Endothelial cell of umbilical vein (primary cell): ENCODE measurements around the gene PAK4. TPM values are rescaled to one million over a fixed set of nuclear protein-coding genes. Genes with fewer than 3 reads are reported as not detected.

Experiments
- BruUV-seq: library from RNA; stranded (reverse); fragments of 400-500 nt; replicated peaks from 2 replicates; lab custom pipeline; 2021; lab: Mats Ljungman, UMichigan
- CTCF ChIA-PET: fragments of 300-600, 350-600 bp; sonication (Branson Sonifier 250); formaldehyde crosslinking; loops from one replicate; lab custom pipeline; 2021; ENCODE audit warnings: antibody characterized with exemption, inconsistent platforms; lab: Charles Lee
- POLR2A ChIA-PET: fragments of 300-600, 350-600 bp; sonication (Branson Sonifier 250); formaldehyde crosslinking; loops from one replicate; lab custom pipeline; 2021; ENCODE audit warnings: antibody characterized with exemption, inconsistent platforms; lab: Charles Lee
- DNase-seq: peaks from one replicate; pipeline ENCODE4 v3.0.0-alpha.2; 2011; ENCODE audit warnings: low read depth, low spot score
- FAIRE-seq: peaks from 2 replicates; lab custom pipeline; 2011; peaks lifted over from hg19 to GRCh38; lab: Jason Lieb, UNC
- H2AFZ ChIP-seq: 2 replicates; pipeline ENCODE4 v1.6.0; 2012; ENCODE audit warnings: low read depth, low read length, control low read depth, inconsistent platforms
- H3K27ac ChIP-seq: 2 replicates; pipeline ENCODE4 v1.5.1; 2011; ENCODE audit warnings: low read depth, mild to moderate bottlenecking, control low read depth, low read length, moderate library complexity; ENCODE audit not compliant: insufficient read depth
- H3K27me3 ChIP-seq, 2 experiments: 2 replicates each; pipeline versions ENCODE4 v1.6.0 to v1.6.1; 2011; ENCODE audit warnings: low read length in 2 of 2, mixed read lengths in 1 of 2; ENCODE audit not compliant: control insufficient read depth in 2 of 2, insufficient read depth in 2 of 2
- H3K36me3 ChIP-seq, 2 experiments: 2 replicates in 1 of 2; 3 replicates in 1 of 2; pipeline ENCODE4 v1.5.1; 2011; ENCODE audit warnings: low read length in 2 of 2, mild to moderate bottlenecking in 1 of 2, moderate library complexity in 1 of 2; ENCODE audit not compliant: control insufficient read depth in 2 of 2, insufficient read depth in 2 of 2; ENCODE audit errors: extremely low read depth in 1 of 2
- H3K4me1 ChIP-seq: 3 replicates; pipeline ENCODE4 v1.5.1; 2011; ENCODE audit warnings: mild to moderate bottlenecking, low read length; ENCODE audit not compliant: control insufficient read depth, insufficient read depth; ENCODE audit errors: extremely low read depth
- H3K4me2 ChIP-seq: 2 replicates; pipeline ENCODE4 v1.6.1; 2011; ENCODE audit warnings: low read length, control low read depth, mixed read lengths; ENCODE audit not compliant: insufficient read depth
- H3K4me3 ChIP-seq, 3 experiments: fragments of 200-600 bp in 1 of 3; sonication (generic), shearing (Covaris generic) in 1 of 3; replicated peaks in 1 of 3; 2 replicates each; pipeline ENCODE4 v1.5.1; 2011 to 2016; ENCODE audit warnings: control low read depth in 3 of 3, low read length in 3 of 3, mild to moderate bottlenecking in 2 of 3, inconsistent platforms in 1 of 3, low read depth in 1 of 3, moderate library complexity in 1 of 3; ENCODE audit not compliant: insufficient read depth in 1 of 3
- H3K79me2 ChIP-seq: 2 replicates; pipeline ENCODE4 v1.6.0; 2012; ENCODE audit warnings: low read length, inconsistent platforms; ENCODE audit not compliant: control insufficient read depth, insufficient read depth
- H3K9ac ChIP-seq: replicated peaks from 2 replicates; pipeline ENCODE3; 2011; ENCODE audit warnings: low read length, control low read depth; ENCODE audit not compliant: insufficient read depth; ENCODE audit errors: extremely low read depth
- H3K9me1 ChIP-seq: replicated peaks from 3 replicates; pipeline ENCODE4 v1.6.0; 2011; ENCODE audit warnings: mild to moderate bottlenecking, low read length; ENCODE audit not compliant: control insufficient read depth, insufficient read depth; ENCODE audit errors: extremely low read depth
- H3K9me3 ChIP-seq: replicated peaks from 2 replicates; pipeline ENCODE4 v1.5.1; 2012; ENCODE audit warnings: low read length, inconsistent platforms; ENCODE audit not compliant: control insufficient read depth, insufficient read depth
- H4K20me1 ChIP-seq: replicated peaks from 2 replicates; pipeline ENCODE3; 2011; ENCODE audit warnings: mild to moderate bottlenecking, low read length; ENCODE audit not compliant: control insufficient read depth, insufficient read depth; ENCODE audit errors: extremely low read depth
- CTCF ChIP-seq, 2 donors: IDR thresholded peaks; 1 replicate in 1 of 2; 2 replicates in 1 of 2; pipeline ENCODE4 v1.5.1; 2011; ENCODE audit warnings: low read length in 2 of 2, mild to moderate bottlenecking in 2 of 2, moderate library complexity in 2 of 2, control low read depth in 1 of 2, inconsistent platforms in 1 of 2, low read depth in 1 of 2; ENCODE audit not compliant: insufficient read depth in 1 of 2; ENCODE audit errors: extremely low read depth in 1 of 2
- EZH2 ChIP-seq: IDR thresholded peaks from 2 replicates; pipeline ENCODE4 v1.6.1; 2012; ENCODE audit warnings: borderline replicate concordance, low read depth, mild to moderate bottlenecking, moderate library complexity, low read length, inconsistent platforms; ENCODE audit not compliant: severe bottlenecking
- FOS ChIP-seq: IDR thresholded peaks from 2 replicates; pipeline ENCODE4 v1.6.1; 2011; ENCODE audit warnings: mild to moderate bottlenecking, low read length, moderate library complexity, borderline replicate concordance; ENCODE audit not compliant: insufficient read depth
- GATA2 ChIP-seq: IDR thresholded peaks from 2 replicates; pipeline ENCODE4 v1.7.0; 2011; ENCODE audit warnings: low read depth, mild to moderate bottlenecking, moderate library complexity, mixed read lengths, low read length; ENCODE audit not compliant: insufficient read length, insufficient read depth
- JUN ChIP-seq: IDR thresholded peaks from 2 replicates; pipeline ENCODE4 v1.6.1; 2011; ENCODE audit warnings: borderline replicate concordance, low read depth; ENCODE audit not compliant: insufficient read length, insufficient read depth
- MAX ChIP-seq: IDR thresholded peaks from 2 replicates; pipeline ENCODE4 v1.6.1; 2011; ENCODE audit not compliant: insufficient read depth, insufficient read length
- MYC ChIP-seq: IDR thresholded peaks from one replicate; pipeline ENCODE4 v1.6.1; 2011; ENCODE audit warnings: mild to moderate bottlenecking, low read depth, low read length
- POLR2A ChIP-seq: IDR thresholded peaks from 2 replicates; pipeline ENCODE4 v1.6.1; 2012; ENCODE audit warnings: low read depth, mild to moderate bottlenecking, control low read depth, low read length
- POLR2AphosphoS5 ChIP-seq: IDR thresholded peaks from 2 replicates; pipeline ENCODE4 v1.6.1; 2012; ENCODE audit warnings: low read depth, mild to moderate bottlenecking, control low read depth, low read length, moderate library complexity; ENCODE audit not compliant: insufficient read depth
- dilution Hi-C: fragments of 300-500 bp; cut with MboI; formaldehyde crosslinking; loops from one replicate; pipeline ENCODE4 v1.15.0; 2019; ENCODE audit warnings: low sequenced_read_pairs; ENCODE audit not compliant: extremely low pct_ligation_motif_present
- intact Hi-C: fragments of 100-400 bp; cut with micrococcal nuclease; formaldehyde crosslinking; loops from one replicate; pipeline ENCODE4 v1.10.0; 2022
- polyA plus RNA-seq, 4 experiments: library from polyadenylated mRNA; depleted of rRNA in 3 of 4; stranded (reverse) in 3 of 4; unstranded in 1 of 4; fragments of >200 nt; gene quantifications; 2 replicates each; pipeline versions ENCODE4 v1.2.1 to v1.2.3, GENCODE V29; 2011 to 2012; ENCODE audit warnings: missing spikeins in 1 of 4
- total RNA-seq: library from RNA; stranded (reverse); gene quantifications from 2 replicates; pipeline ENCODE4 v1.2.3, GENCODE V29; 2021

The PAK4 gene
- total and polyA plus RNA-seq, 2 donors (not counting 3 experiments of a cell fraction or from before 2014, with no cell fraction given) = 39.8 to 55.4 TPM

- ChIA-PET CTCF (no interaction called here), POLR2A (no interaction called here)
- H3K79me2 ChIP-seq = no peaks in the 10 kb centered on the region
- H3K4me2 ChIP-seq = no peak overlapping the region
- H2AFZ ChIP-seq = no peak overlapping the region
- peaks cover 5 to 14% of the 10 kb centered on the region in 2 experiments for H3K27me3 ChIP-seq
- no peaks in the 10 kb centered on the region for H3K9me1 ChIP-seq
- intact Hi-C loops (no loop called here), dilution Hi-C loops (no loop called here)
- H4K20me1 ChIP-seq = no peaks in the 10 kb centered on the region
- FAIRE-seq (no peak), DNase-seq (no peak)
- no TSS peak for BruUV-seq
- no peaks in the 10 kb centered on the region for H3K36me3 ChIP-seq
- H3K27ac ChIP-seq = no peak overlapping the region
- no peak for TF ChIP-seq POLR2AphosphoS5
- TF ChIP-seq GATA2 = no peak
- no peak for TF ChIP-seq EZH2
- TF ChIP-seq POLR2A = no peak
- no peaks in the 10 kb centered on the region for H3K9me3 ChIP-seq
- no peaks in the 10 kb centered on the region for H3K4me1 ChIP-seq
- H3K4me3 ChIP-seq = no peak overlapping the region
- H3K9ac ChIP-seq = no peak overlapping the region
Measured at GRCh38 chr19:39209196-39209595, 83.6 kb downstream of the PAK4 start.

DNA sequence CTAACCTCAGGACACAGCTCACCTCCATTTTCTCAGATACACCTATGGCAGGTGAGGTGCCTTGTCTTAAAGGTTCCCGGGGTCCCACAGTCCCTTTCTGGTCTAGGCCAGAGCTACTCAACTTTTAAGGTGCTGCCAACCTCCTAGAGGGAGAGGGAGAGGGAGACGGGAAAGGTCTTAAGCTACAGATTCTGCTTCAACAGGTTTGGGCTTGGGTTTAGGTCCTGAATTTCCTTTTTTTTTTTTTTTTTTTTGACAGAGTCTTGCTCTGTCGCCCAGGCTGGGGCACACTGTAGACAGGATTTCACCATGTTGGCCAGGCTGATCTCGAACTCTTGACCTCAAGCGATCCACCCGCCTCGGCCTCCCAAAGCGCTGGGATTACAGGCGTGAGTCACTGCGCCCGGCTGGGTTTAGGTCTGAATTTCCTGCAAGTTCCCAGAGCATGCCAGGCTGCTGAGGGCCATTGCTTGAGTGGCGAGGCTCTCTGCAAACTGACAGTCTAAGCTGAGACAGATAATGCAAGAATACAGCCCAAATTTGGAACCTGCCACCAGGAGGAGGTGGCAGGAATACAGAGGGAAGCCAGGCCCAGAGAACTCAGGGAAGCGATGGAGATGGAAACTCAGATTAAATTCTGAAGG is 86.3 kb downstream of the PAK4 start:
- Histone ChIP-seq H3K27me3 (peaks cover 0 to 2% of the 10 kb centered on the region in 2 experiments), H3K9ac (no peak overlapping the region), H3K27ac (no peak overlapping the region), H3K4me2 (no peak overlapping the region), H3K4me1 (no peaks in the 10 kb centered on the region), H2AFZ (no peak overlapping the region), H3K4me3 (no peak overlapping the region), H4K20me1 (no peaks in the 10 kb centered on the region), H3K79me2 (no peaks in the 10 kb centered on the region), H3K36me3 (no peaks in the 10 kb centered on the region), H3K9me3 (no peaks in the 10 kb centered on the region), H3K9me1 (no peaks in the 10 kb centered on the region)
- FAIRE-seq (no peak), DNase-seq (no peak)
- intact Hi-C loops (loop anchor here (1.0 kb wide), 2 partner anchors 116 to 199 kb away; no protein-coding TSS in a partner anchor), dilution Hi-C loops (no loop called here)
- TF ChIP-seq JUN = no peak
- TF ChIP-seq POLR2A = no peak
- no peak for TF ChIP-seq MAX
- no peak for TF ChIP-seq CTCF (IDR thresholded peaks at IDR 0.05; ENCODE audit: extremely low read depth in 1 of 2, insufficient read depth in 1 of 2, low read depth in 1 of 2, low read length in 2 of 2)
- TF ChIP-seq POLR2AphosphoS5 = no peak
- TF ChIP-seq MYC = no peak
- TF ChIP-seq FOS = no peak
- no peak for TF ChIP-seq EZH2
- no peak for TF ChIP-seq GATA2
- ChIA-PET CTCF (interaction anchor here (0.7 to 2.9 kb wide), 6 partner anchors 8 to 150 kb away, joined by 3 to 12 read pairs (median 4); no protein-coding TSS in a partner anchor), POLR2A (no interaction called here)
- BruUV-seq = no TSS peak
